Mucosa of descending colon (tissue), 3 donors: ENCODE measurements around the gene SPAG17. TPM values are rescaled to one million over a fixed set of nuclear protein-coding genes. Genes with fewer than 3 reads are reported as not detected.

ENCODE experiments used
- ATAC-seq: fragments of 200-7000 bp; cut with Tn5 transposase; one replicate; pipeline ENCODE4 v1.9.1; 2020; ENCODE audit warnings: mild to moderate bottlenecking, moderate library complexity
- DNase-seq, 3 donors: peaks; one replicate each; pipeline ENCODE4 v3.0.0-alpha.2; 2020
- H3K36me3 ChIP-seq: fragments of 200-600 bp; one replicate; pipeline ENCODE4 v1.8.0; 2021; ENCODE audit warnings: low read depth, mild to moderate bottlenecking
- H3K4me1 ChIP-seq: fragments of 200-600 bp; one replicate; pipeline ENCODE4 v1.8.0; 2021; ENCODE audit warnings: low read depth, mild to moderate bottlenecking
- H3K4me3 ChIP-seq: fragments of 200-600 bp; one replicate; pipeline ENCODE4 v1.8.0; 2021; ENCODE audit warnings: mild to moderate bottlenecking
- H3K9me3 ChIP-seq: fragments of 200-600 bp; one replicate; pipeline ENCODE4 v1.8.0; 2021; ENCODE audit warnings: mild to moderate bottlenecking
- CTCF ChIP-seq: fragments of 200-600 bp; IDR thresholded peaks from one replicate; pipeline ENCODE4 v1.8.0; 2022; ENCODE audit warnings: antibody characterized with exemption, mild to moderate bottlenecking
- intact Hi-C, 2 donors: fragments of 100-400 bp; cut with DNase I in 1 of 2; cut with micrococcal nuclease in 1 of 2; formaldehyde crosslinking; loops; one replicate each; pipeline versions ENCODE4 v1.11.0 to v1.11.1; 2022; cut with DNase I, micrococcal nuclease
- total RNA-seq, 3 donors: library from RNA; stranded (reverse); fragmentation: NEBNext Ultra II Directional in 2 of 3; extraction: Animal tissue kit (Norgen Biotek cat#: 25700) in 2 of 3; gene quantifications; one replicate each; pipeline versions ENCODE4 v1.2.1 to v1.2.4, GENCODE V29; 2021 to 2023
- donor health status: DM: no; HTN: no; CAD: no; lungs with moderate emphysema.
- donor health status: DM: no; HTN: no; CAD: no.
- donor health status: DM: no; HTN: yes; CAD: no.

The SPAG17 gene
- total RNA-seq, 3 donors from 2014 or later: not detected

DNA sequence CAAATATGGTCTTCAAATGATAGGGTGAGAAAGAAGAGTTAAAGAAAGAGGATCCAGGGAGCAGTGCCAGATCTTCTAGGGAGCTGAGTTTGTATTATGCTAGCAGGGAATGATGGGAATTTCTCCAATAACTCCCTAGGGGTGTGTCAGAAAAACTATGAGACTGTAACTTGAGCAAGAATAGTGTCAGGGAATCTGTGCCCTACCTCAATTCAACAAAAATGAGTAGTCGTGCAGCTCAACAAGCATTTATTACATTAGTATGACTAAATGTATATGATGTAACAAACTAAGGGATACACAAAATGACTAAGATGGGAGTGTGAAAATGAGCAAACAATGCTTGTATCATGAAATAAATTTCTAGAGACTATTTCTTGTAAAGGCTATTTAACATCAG, 24.2 kb downstream of the SPAG17 start:
- Histone ChIP-seq H3K36me3 (no peaks in the 10 kb centered on the region), H3K4me1 (no peaks in the 10 kb centered on the region), H3K9me3 (no peaks in the 10 kb centered on the region), H3K4me3 (no peak overlapping the region)
- ATAC-seq (no peak), DNase-seq (no peak)
- intact Hi-C loops: no loop called here
- no peak for TF ChIP-seq CTCF

DNA sequence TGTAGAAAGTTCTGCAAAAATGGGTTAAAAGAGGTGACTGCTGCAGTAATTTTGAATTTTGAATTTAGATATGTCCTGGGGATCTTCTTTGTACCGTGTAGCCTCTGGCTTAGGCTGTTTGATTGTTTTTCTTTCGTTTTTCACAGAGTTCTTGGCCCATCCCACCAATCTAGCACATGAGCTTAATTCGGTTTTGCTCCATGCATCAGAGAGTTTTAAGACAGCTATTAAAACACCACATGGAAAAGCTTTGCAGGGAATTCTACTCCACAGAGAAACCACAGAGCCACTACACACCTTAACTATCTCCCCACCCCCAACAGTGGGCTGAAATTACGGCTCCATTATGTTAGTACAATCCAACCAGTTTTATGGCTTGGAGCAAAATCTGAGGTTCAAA, 25.5 kb downstream of the SPAG17 start:
- intact Hi-C loops: loop anchor here in 1 of 2 donors (10.0 kb wide), 1 partner anchor 1205 kb away; the partner anchor contains the start of gene HAO2
- no peaks in the 10 kb centered on the region for H3K4me1 ChIP-seq
- no peak for TF ChIP-seq CTCF
- no peak overlapping the region for H3K4me3 ChIP-seq
- no peak for DNase-seq
- H3K9me3 ChIP-seq: no peaks in the 10 kb centered on the region
- no peaks in the 10 kb centered on the region for H3K36me3 ChIP-seq
- no peak for ATAC-seq

DNA sequence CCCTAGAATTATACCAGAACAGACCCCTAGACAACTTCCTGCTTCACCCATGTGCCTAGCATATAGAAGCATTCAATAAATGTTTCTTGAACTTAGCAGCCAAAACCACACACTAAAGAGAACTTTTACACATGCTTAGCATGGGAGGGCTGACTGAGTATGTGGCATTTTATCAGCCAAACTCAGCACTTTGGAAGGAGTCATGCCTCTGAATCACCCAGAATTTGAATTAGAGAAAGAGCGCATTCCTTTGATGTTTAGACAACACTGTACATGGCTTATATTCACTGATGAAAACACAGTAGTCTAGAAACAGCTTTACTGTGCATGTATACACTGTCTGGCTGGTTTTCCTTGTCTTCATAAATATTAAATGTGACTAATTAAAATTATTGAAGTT, 26.1 kb downstream of the SPAG17 start:
- H3K9me3 ChIP-seq: no peaks in the 10 kb centered on the region
- ATAC-seq: no peak
- no peak overlapping the region for H3K4me3 ChIP-seq
- H3K36me3 ChIP-seq: no peaks in the 10 kb centered on the region
- intact Hi-C loops: loop anchor here in 1 of 2 donors (10.0 kb wide), 1 partner anchor 1206 kb away; the partner anchor contains the start of gene HAO2
- H3K4me1 ChIP-seq: no peaks in the 10 kb centered on the region
- no peak for TF ChIP-seq CTCF
- no peak for DNase-seq

GRCh38 chr1:118157506-118157905, 27.5 kb downstream of the SPAG17 start:
- intact Hi-C loops: loop anchor here in 1 of 2 donors (10.0 kb wide), 1 partner anchor 1207 kb away; the partner anchor contains the start of gene HAO2
- ATAC-seq (no peak), DNase-seq (no peak)
- H3K9me3 ChIP-seq: no peaks in the 10 kb centered on the region
- TF ChIP-seq CTCF: no peak
- no peak overlapping the region for H3K4me3 ChIP-seq
- H3K4me1 ChIP-seq: no peaks in the 10 kb centered on the region
- no peaks in the 10 kb centered on the region for H3K36me3 ChIP-seq

DNA sequence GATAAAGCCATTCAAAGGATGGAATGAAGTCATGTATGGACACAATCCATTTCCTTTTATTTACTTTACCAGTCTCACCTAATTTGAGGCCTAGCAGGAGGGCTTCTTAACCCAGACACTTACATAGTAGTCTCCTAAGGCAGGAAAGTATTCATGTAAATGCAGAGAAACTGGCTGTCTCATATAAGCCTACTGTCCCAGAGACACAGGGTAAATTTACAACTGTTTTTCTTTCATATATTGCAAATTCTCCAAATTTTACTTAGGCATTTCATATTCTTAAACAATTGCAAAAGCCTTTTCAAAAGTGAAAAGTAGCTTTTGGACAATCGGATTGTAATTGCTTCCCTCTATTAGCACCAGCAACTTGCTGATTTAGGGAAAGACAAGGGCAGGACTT, 29.9 kb downstream of the SPAG17 start:
- H3K9me3 ChIP-seq: no peaks in the 10 kb centered on the region
- no peak overlapping the region for H3K4me3 ChIP-seq
- H3K36me3 ChIP-seq: no peaks in the 10 kb centered on the region
- ATAC-seq: no peak
- DNase-seq: no peak
- no peak for TF ChIP-seq CTCF
- intact Hi-C loops: loop anchor here in 1 of 2 donors (10.0 kb wide), 1 partner anchor 1210 kb away; the partner anchor contains the start of gene HAO2
- H3K4me1 ChIP-seq: no peaks in the 10 kb centered on the region

- no peak overlapping the region for H3K4me3 ChIP-seq
Measured at GRCh38 chr1:118154220-118154619, 30.8 kb downstream of the SPAG17 start.

More at GRCh38 chr1:118154220-118154619, 30.8 kb downstream of the SPAG17 start:
- Histone ChIP-seq H3K9me3 (no peaks in the 10 kb centered on the region), H3K36me3 (no peaks in the 10 kb centered on the region), H3K4me1 (no peaks in the 10 kb centered on the region)
- DNase-seq: no peak
- no peak for ATAC-seq
- intact Hi-C loops: loop anchor here in 1 of 2 donors (10.0 kb wide), 1 partner anchor 1211 kb away; the partner anchor contains the start of gene HAO2
- TF ChIP-seq CTCF: no peak
